Nephron (organoid): ENCODE data around the gene FNDC1.

Source experiments
- H3K27ac Mint-ChIP-seq, 3 experiments: 2 replicates each; pipeline ENCODE4 v1.8.0; 2020; ENCODE audit warnings: mixed read lengths in 3 of 3, mild to moderate bottlenecking in 2 of 3, moderate library complexity in 1 of 3
- H3K27me3 Mint-ChIP-seq: 2 replicates; pipeline ENCODE4 v1.8.0; 2021; ENCODE audit warnings: low read depth, mild to moderate bottlenecking, moderate library complexity, mixed read lengths
- H3K36me3 Mint-ChIP-seq: 2 replicates; pipeline ENCODE4 v1.8.0; 2020; ENCODE audit warnings: low read depth, mixed read lengths
- H3K4me1 Mint-ChIP-seq: 2 replicates; pipeline ENCODE4 v1.8.0; 2020; ENCODE audit warnings: mixed read lengths
- H3K4me3 Mint-ChIP-seq, 3 experiments: 2 replicates each; pipeline ENCODE4 v1.8.0; 2020; ENCODE audit warnings: mild to moderate bottlenecking in 3 of 3, mixed read lengths in 3 of 3, moderate library complexity in 2 of 3
- H3K9me3 Mint-ChIP-seq: 2 replicates; pipeline ENCODE4 v1.8.0; 2020; ENCODE audit warnings: mixed read lengths
- TF ChIP-seq, protein P1 (sequence below), 3 experiments: fragments of 200-600 bp; sonication (generic); IDR thresholded peaks; one replicate each; pipeline ENCODE4 v1.5.0; 2021; ENCODE audit warnings: antibody characterized with exemption in 3 of 3; ENCODE audit not compliant: unreplicated experiment in 3 of 3

Gene FNDC1

DNA sequence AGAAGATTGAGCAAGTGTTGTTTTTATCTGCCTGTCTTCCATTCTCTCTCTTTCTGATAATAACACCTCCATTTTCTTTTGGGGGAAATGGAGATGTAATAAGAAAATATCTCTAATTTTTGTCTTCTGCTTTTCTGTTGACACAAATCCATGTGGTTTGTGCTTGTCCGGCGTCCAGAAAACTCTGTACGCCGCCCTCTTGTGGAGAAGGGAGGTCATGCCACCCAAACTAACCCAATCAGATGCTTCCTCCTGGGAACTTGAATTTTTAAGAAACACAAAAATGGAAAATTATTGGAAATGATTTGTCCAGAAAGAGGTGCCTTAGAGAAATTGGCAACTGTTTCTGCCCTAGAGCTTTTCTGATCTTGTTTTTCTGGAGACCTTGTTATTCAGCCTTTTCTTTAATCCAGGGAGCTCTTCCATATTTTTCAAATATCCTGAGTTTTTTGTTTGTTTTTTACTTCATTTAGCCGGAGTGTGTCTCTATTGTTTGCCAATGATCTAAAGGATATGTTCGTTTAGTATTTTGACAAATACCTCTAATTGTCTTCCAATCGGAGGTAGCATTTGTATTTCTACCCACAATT, 17.8 kb upstream of the FNDC1 start:
- no peak overlapping the region for H3K4me3 Mint-ChIP-seq
- no peaks in the 10 kb centered on the region for H3K36me3 Mint-ChIP-seq
- H3K27ac Mint-ChIP-seq: no peak overlapping the region
- peaks cover 11% of the 10 kb centered on the region for H3K9me3 Mint-ChIP-seq
- TF ChIP-seq, protein P1, sequence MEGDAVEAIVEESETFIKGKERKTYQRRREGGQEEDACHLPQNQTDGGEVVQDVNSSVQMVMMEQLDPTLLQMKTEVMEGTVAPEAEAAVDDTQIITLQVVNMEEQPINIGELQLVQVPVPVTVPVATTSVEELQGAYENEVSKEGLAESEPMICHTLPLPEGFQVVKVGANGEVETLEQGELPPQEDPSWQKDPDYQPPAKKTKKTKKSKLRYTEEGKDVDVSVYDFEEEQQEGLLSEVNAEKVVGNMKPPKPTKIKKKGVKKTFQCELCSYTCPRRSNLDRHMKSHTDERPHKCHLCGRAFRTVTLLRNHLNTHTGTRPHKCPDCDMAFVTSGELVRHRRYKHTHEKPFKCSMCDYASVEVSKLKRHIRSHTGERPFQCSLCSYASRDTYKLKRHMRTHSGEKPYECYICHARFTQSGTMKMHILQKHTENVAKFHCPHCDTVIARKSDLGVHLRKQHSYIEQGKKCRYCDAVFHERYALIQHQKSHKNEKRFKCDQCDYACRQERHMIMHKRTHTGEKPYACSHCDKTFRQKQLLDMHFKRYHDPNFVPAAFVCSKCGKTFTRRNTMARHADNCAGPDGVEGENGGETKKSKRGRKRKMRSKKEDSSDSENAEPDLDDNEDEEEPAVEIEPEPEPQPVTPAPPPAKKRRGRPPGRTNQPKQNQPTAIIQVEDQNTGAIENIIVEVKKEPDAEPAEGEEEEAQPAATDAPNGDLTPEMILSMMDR (IDR thresholded peaks at IDR 0.05; ENCODE audit: unreplicated experiment in 3 of 3): peak; percentile 78 to 82 (median 80)
- no peaks in the 10 kb centered on the region for H3K4me1 Mint-ChIP-seq
- peaks cover 6% of the 10 kb centered on the region for H3K27me3 Mint-ChIP-seq

DNA sequence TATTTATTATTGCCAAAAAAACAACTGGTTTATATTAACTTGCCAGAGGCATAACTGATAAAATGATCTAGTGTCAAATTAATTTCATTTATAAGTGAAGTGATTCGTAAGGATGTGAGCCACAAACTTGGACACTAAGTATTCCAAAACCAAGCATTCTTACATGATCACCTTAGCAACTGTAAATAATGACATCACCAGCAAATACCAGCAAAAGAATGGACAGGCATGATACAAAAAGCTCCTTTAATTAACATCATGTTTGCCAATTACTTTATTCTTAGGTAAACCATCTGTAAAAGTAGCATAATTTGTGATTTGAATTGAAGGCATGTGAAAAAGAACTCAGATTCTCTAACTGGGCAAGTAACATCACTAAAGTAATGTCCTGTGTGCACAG, 17.2 kb upstream of the FNDC1 start:
- no peaks in the 10 kb centered on the region for H3K36me3 Mint-ChIP-seq
- peaks cover 6% of the 10 kb centered on the region for H3K27me3 Mint-ChIP-seq
- no peaks in the 10 kb centered on the region for H3K4me1 Mint-ChIP-seq
- TF ChIP-seq, protein P1 (IDR thresholded peaks at IDR 0.05; ENCODE audit: unreplicated experiment in 3 of 3): no peak
- no peak overlapping the region for H3K4me3 Mint-ChIP-seq
- H3K27ac Mint-ChIP-seq: no peak overlapping the region
- H3K9me3 Mint-ChIP-seq: peaks cover 15% of the 10 kb centered on the region

DNA sequence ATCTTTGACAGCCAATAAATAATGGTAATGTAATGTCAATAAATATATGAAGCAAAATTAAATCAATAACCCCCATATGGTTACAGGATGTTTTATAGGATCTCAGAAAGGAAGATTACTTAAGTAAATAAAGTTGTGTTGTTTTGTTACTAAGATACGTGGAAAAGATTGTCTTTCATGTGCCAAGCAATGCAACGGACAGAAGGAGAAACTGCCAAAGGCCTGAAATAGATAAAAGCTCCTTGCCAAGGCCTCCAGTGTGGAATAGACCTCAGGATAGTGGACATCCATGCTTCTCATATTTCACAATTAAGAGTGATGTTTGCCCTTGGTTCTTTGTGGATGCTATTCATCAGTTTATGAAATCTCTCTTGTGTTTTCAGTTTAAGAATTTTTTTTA, 16.4 kb upstream of the FNDC1 start:
- TF ChIP-seq, protein P1 (IDR thresholded peaks at IDR 0.05; ENCODE audit: unreplicated experiment in 3 of 3): no peak
- no peaks in the 10 kb centered on the region for H3K4me1 Mint-ChIP-seq
- H3K27ac Mint-ChIP-seq: no peak overlapping the region
- peaks cover 6% of the 10 kb centered on the region for H3K27me3 Mint-ChIP-seq
- no peak overlapping the region for H3K4me3 Mint-ChIP-seq
- H3K36me3 Mint-ChIP-seq: no peaks in the 10 kb centered on the region
- peaks cover 21% of the 10 kb centered on the region for H3K9me3 Mint-ChIP-seq

DNA sequence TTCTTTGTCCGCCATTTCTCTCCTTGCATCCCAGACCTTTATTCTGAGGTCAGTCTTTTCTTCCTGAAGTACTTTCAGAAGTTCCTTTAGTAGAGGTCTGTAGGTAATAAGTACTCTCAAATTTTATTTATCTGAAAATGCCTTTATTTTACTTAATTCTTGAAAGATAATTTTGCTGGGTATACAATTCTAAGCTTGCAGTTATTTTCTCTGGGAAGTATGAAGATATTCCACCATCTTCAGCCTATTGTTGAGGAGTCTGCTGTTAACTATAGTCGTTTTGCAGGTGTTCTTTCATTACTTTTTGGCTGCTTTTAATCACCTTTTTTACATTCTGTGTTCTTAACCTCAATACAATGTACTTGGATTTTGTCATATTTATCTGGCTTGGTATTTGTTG, 13.5 kb upstream of the FNDC1 start:
- H3K27ac Mint-ChIP-seq: no peak overlapping the region
- H3K4me1 Mint-ChIP-seq: peaks cover 5% of the 10 kb centered on the region
- TF ChIP-seq, protein P1 (IDR thresholded peaks at IDR 0.05; ENCODE audit: unreplicated experiment in 3 of 3): no peak
- no peaks in the 10 kb centered on the region for H3K27me3 Mint-ChIP-seq
- no peaks in the 10 kb centered on the region for H3K36me3 Mint-ChIP-seq
- peaks cover 20% of the 10 kb centered on the region for H3K9me3 Mint-ChIP-seq
- no peak overlapping the region for H3K4me3 Mint-ChIP-seq

DNA sequence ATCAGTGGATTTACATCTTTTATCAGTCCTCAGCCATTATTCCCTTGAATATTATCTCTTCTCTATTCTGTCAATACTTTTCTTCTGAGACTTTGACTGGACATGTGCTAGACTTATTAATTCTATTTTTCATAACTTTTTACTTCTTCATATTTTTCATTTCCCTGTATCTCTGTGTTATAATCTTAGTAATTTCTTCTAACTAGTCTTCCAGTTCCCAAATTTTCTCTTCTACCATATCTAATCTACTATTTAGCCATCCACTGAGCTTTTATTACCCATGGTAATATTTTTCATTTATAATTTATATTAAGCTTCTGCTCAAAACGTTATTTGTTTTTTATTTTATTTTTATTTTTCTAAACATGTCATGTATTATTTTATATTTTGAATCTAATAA, 13.1 kb upstream of the FNDC1 start:
- H3K27ac Mint-ChIP-seq: no peak overlapping the region
- H3K36me3 Mint-ChIP-seq: no peaks in the 10 kb centered on the region
- no peaks in the 10 kb centered on the region for H3K27me3 Mint-ChIP-seq
- H3K4me3 Mint-ChIP-seq: no peak overlapping the region
- peaks cover 5% of the 10 kb centered on the region for H3K4me1 Mint-ChIP-seq
- H3K9me3 Mint-ChIP-seq: peaks cover 20% of the 10 kb centered on the region
- TF ChIP-seq, protein P1 (IDR thresholded peaks at IDR 0.05; ENCODE audit: unreplicated experiment in 3 of 3): no peak

DNA sequence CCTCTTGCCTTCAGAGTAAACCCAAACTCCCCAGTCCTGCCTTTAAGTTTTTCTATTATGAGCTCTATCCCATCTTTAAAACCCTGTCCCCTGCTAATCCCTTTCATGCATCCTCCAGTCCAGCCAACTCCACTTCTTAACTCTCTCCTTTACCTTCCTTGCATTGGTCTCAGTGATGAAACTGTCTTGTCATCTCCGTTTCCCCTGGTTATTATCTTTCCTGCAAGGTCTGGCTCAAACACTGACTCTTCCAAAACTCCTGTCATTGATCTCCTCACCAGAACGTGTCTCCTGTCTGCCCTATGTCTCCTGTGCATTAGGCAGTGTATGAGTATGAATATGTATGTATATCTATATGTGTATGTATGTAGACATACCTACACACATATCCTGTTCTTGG, 11.8 kb upstream of the FNDC1 start:
- H3K4me3 Mint-ChIP-seq: no peak overlapping the region
- TF ChIP-seq, protein P1 (IDR thresholded peaks at IDR 0.05; ENCODE audit: unreplicated experiment in 3 of 3): no peak
- peaks cover 9% of the 10 kb centered on the region for H3K27me3 Mint-ChIP-seq
- peaks cover 5% of the 10 kb centered on the region for H3K4me1 Mint-ChIP-seq
- peaks cover 20% of the 10 kb centered on the region for H3K9me3 Mint-ChIP-seq
- no peak overlapping the region for H3K27ac Mint-ChIP-seq
- H3K36me3 Mint-ChIP-seq: no peaks in the 10 kb centered on the region
